ENCODE measurements around the gene RFC5. TPM values are rescaled to one million over a fixed set of nuclear protein-coding genes. Genes with fewer than 3 reads are reported as not detected.
"Not testable (repeated sequence)": the region's sequence is repeated elsewhere in the genome, so short reads cannot be mapped to it uniquely, and the experiment has no call there.

The RFC5 gene
- total RNA-seq, 1 donor from 2014 or later, result 8.2 TPM

- no peak for DNase-seq (ENCODE audit: low read depth)
Measured at GRCh38 chr12:118070650-118071049, 54.1 kb downstream of the RFC5 start.

GRCh38 chr12:118073768-118074167 is 57.3 kb downstream of the RFC5 start:
- DNase-seq (ENCODE audit: low read depth), result no peak

GRCh38 chr12:118081521-118081920 is 65.0 kb downstream of the RFC5 start:
- not testable (repeated sequence) for DNase-seq (ENCODE audit: low read depth)

Other genes starting within 250 kb of the RFC5 start
- not detected in 2 replicates for gene KSR2, start 47.7 kb upstream of the RFC5 start, total RNA-seq
- gene WSB2, start 44.5 kb downstream of the RFC5 start, total RNA-seq, result 145 and 207 TPM in 2 replicates
- gene VSIG10, start 87.3 kb downstream of the RFC5 start, total RNA-seq, result 5.3 and 7.4 TPM in 2 replicates
- gene PEBP1, start 119.4 kb downstream of the RFC5 start, total RNA-seq, result 315 and 316 TPM in 2 replicates

Data from myocyte (in vitro differentiated cells).